ENCODE results near the gene EP400.
"Not testable (repeated sequence)": the region's sequence is repeated elsewhere in the genome, so short reads cannot be mapped to it uniquely, and the experiment has no call there.

Gene EP400

DNA sequence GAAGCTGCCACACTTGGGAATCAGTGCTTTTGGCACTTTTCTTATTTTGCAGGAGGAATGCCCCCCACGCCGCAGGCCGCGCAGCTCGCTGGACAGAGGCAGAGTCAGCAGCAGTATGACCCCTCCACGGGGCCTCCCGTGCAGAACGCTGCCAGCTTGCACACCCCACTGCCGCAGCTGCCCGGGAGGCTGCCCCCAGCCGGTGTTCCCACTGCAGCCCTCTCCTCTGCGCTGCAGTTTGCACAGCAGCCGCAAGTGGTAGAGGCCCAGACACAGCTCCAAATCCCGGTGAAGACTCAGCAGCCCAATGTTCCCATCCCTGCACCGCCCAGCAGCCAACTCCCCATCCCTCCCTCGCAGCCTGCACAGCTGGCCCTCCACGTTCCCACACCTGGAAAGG is 32.3 kb downstream of the EP400 start:
- H3K9me3 Mint-ChIP-seq, result peaks cover 2% of the 10 kb centered on the region
- TF ChIP-seq, protein P1, sequence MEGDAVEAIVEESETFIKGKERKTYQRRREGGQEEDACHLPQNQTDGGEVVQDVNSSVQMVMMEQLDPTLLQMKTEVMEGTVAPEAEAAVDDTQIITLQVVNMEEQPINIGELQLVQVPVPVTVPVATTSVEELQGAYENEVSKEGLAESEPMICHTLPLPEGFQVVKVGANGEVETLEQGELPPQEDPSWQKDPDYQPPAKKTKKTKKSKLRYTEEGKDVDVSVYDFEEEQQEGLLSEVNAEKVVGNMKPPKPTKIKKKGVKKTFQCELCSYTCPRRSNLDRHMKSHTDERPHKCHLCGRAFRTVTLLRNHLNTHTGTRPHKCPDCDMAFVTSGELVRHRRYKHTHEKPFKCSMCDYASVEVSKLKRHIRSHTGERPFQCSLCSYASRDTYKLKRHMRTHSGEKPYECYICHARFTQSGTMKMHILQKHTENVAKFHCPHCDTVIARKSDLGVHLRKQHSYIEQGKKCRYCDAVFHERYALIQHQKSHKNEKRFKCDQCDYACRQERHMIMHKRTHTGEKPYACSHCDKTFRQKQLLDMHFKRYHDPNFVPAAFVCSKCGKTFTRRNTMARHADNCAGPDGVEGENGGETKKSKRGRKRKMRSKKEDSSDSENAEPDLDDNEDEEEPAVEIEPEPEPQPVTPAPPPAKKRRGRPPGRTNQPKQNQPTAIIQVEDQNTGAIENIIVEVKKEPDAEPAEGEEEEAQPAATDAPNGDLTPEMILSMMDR (IDR thresholded peaks at IDR 0.05; ENCODE audit: unreplicated experiment in 3 of 3), result no peak
- no peaks in the 10 kb centered on the region for H3K4me1 Mint-ChIP-seq
- H3K36me3 Mint-ChIP-seq (ENCODE audit: low read depth), result peaks cover 31% of the 10 kb centered on the region
- H3K4me3 Mint-ChIP-seq, result no peak overlapping the region
- H3K27me3 Mint-ChIP-seq (ENCODE audit: low read depth), result no peaks in the 10 kb centered on the region
- H3K27ac Mint-ChIP-seq, result no peak overlapping the region

DNA sequence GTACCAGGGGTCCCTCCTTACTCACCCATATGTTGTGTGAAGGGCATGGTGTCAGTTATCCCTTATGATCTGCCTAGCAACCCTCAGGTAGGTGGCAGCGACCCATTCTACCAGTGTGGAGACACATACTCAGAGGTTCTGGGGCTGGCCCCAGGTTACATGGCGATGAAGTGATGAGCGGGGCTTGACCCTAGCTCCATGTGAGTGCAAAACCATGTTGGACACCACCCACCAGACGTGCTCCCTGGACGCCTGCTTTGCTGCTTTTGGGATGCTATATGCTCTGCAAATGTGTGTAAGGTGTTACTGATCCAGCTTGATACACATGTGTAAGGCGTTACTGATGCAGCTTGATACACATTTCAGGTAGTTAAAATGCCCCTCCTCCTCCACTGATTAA is 33.3 kb downstream of the EP400 start:
- TF ChIP-seq, protein P1 (IDR thresholded peaks at IDR 0.05; ENCODE audit: unreplicated experiment in 3 of 3), result no peak
- H3K4me3 Mint-ChIP-seq, result no peak overlapping the region
- H3K27me3 Mint-ChIP-seq (ENCODE audit: low read depth), result no peaks in the 10 kb centered on the region
- no peaks in the 10 kb centered on the region for H3K9me3 Mint-ChIP-seq
- no peaks in the 10 kb centered on the region for H3K4me1 Mint-ChIP-seq
- peaks cover 36% of the 10 kb centered on the region for H3K36me3 Mint-ChIP-seq (ENCODE audit: low read depth)
- no peak overlapping the region for H3K27ac Mint-ChIP-seq

DNA sequence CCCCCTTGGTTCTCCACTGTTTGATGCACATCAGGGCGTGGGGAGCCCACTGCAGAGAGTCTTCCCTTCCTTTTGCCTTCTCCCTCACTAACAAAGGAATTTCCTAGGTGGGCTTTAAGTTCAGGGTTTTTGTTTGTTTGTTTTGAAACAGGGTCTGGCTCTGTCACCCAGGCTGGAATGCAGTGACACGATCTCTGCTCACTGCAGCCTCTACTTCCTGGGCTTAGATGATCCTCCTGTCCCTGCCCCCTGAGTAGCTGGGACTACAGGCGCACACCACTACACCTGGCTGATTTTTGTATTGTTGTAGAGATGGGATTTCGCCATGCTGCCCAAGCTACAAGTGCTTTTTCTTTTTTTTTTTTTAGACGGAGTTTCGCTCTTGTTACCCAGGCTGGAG is 33.8 kb downstream of the EP400 start:
- Mint-ChIP-seq H3K27me3 (ENCODE audit: low read depth) (no peaks in the 10 kb centered on the region), H3K4me1 (peaks cover 2% of the 10 kb centered on the region), H3K4me3 (no peak overlapping the region), H3K9me3 (no peaks in the 10 kb centered on the region), H3K36me3 (ENCODE audit: low read depth) (peaks cover 41% of the 10 kb centered on the region), H3K27ac (no peak overlapping the region)
- TF ChIP-seq, protein P1 (IDR thresholded peaks at IDR 0.05; ENCODE audit: unreplicated experiment in 3 of 3), result no peak

DNA sequence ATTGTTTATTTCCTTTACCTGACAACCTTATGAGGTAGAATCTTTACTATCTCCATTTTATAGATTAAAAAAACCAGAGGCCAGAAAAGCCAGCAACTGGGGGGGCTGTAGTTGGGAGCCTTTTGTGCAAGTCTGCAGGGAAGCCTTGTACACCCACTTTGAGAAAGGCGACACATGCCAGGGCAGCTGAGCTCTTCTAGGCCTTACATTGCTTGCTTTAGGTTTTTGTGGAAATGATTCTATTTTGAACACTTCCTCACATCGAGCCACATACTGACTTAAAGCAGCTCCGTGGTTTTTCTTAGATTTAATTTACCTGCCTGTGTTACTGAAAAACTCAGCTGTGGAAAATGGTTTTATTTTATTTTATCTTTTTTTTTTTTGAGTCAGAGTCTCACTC is 34.6 kb downstream of the EP400 start:
- TF ChIP-seq, protein P1 (IDR thresholded peaks at IDR 0.05; ENCODE audit: unreplicated experiment in 3 of 3), result no peak
- Mint-ChIP-seq H3K4me3 (no peak overlapping the region), H3K4me1 (peaks cover 6% of the 10 kb centered on the region), H3K36me3 (ENCODE audit: low read depth) (peaks cover 47% of the 10 kb centered on the region), H3K27ac (no peak overlapping the region), H3K27me3 (ENCODE audit: low read depth) (no peaks in the 10 kb centered on the region), H3K9me3 (no peaks in the 10 kb centered on the region)

DNA sequence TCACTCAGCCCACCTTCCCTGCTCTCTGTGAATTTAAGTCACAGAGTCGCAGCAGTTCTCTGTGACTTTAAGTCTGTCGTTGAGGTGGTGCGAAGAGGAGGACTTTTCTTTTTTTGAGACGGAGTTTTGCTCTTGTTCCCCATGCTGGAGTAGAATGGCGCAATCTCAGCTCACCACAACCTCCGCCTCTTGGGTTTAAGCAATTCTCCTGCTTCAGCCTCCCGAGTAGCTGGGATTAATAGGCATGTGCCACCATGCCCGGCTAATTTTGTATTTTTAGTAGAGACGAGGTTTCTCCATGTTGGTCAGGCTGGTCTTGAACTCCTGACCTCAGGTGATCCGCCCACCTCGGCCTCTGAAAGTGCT is 35.8 kb downstream of the EP400 start:
- not testable (repeated sequence) for H3K4me1 Mint-ChIP-seq; H3K4me3 Mint-ChIP-seq; H3K27ac Mint-ChIP-seq; H3K27me3 Mint-ChIP-seq (ENCODE audit: low read depth); H3K9me3 Mint-ChIP-seq
- H3K36me3 Mint-ChIP-seq (ENCODE audit: low read depth), result peaks cover 59% of the 10 kb centered on the region

DNA sequence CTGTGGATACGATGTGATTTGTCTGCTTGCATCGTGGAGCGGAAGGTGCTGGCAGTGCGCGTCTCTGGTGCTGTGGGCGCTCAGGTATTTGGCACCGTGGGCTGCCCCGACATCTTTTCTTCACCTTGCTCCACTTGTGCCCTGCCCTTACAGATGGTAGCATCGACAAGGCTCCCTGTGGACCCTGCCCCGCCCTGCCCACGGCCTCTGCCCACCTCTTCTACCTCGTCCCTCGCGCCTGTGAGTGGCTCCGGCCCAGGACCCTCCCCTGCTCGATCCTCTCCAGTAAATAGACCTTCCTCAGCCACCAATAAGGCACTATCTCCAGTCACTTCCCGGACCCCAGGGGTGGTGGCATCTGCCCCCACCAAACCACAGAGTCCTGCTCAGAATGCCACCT is 36.6 kb downstream of the EP400 start:
- Mint-ChIP-seq H3K9me3 (no peaks in the 10 kb centered on the region), H3K4me1 (peaks cover 16% of the 10 kb centered on the region), H3K36me3 (ENCODE audit: low read depth) (peaks cover 64% of the 10 kb centered on the region), H3K27me3 (ENCODE audit: low read depth) (no peaks in the 10 kb centered on the region), H3K4me3 (no peak overlapping the region), H3K27ac (no peak overlapping the region)
- TF ChIP-seq, protein P1 (IDR thresholded peaks at IDR 0.05; ENCODE audit: unreplicated experiment in 3 of 3), result no peak

DNA sequence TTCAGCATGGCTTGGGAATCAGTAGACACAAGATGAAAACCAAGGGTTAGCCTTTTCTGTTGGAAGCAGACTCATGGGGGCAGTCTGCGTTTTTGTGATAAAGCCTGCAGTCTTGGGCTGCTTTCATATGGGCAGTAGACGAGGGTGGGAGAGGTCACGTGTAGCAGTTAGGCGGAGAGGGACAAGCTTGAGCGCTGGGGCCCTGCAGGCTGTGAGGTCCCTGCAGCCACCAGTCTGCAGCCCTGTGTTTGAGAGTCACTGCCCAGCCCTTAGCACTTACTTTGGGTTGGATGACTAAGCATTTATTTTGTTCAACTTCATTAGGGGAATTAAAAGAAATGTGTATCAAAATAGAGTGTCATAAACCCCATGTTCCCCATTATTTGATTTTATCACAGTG is 37.2 kb downstream of the EP400 start:
- no peak overlapping the region for H3K27ac Mint-ChIP-seq
- no peaks in the 10 kb centered on the region for H3K9me3 Mint-ChIP-seq
- H3K4me3 Mint-ChIP-seq, result no peak overlapping the region
- no peaks in the 10 kb centered on the region for H3K27me3 Mint-ChIP-seq (ENCODE audit: low read depth)
- H3K36me3 Mint-ChIP-seq (ENCODE audit: low read depth), result peaks cover 61% of the 10 kb centered on the region
- peaks cover 16% of the 10 kb centered on the region for H3K4me1 Mint-ChIP-seq
- TF ChIP-seq, protein P1 (IDR thresholded peaks at IDR 0.05; ENCODE audit: unreplicated experiment in 3 of 3), result no peak
